HL-60/S4 treated with retinoic acid at 250 ng/mL for 4 days and 3 days (cell line): Measurements from ENCODE around the gene MAOB.

Experiments
- in situ Hi-C: fragments of 300-500 bp; cut with MboI; formaldehyde crosslinking; loops from 2 replicates; pipeline ENCODE4 v1.7.0; 2022; ENCODE audit warnings: low sequenced_read_pairs

The MAOB gene

DNA sequence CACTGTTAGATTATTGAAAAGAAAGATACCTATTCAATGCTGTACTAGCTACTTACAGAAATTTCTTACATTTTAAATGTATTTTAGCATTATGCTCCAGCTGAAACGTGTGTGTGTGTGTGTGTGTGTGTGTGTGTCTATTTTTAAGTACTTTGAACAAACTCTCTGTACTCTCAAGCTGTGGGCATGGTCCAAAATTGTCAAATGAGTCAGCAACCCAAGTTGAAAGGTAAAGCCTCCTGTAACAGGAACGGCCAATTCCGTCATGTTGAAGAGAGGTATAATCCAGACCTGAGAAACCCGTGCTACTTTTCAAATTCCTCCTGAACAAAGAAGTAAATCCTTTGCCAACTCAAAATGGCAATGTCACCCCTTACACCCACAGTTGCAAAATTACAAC is 20.5 kb downstream of the MAOB start:
- in situ Hi-C loops = no loop called here

DNA sequence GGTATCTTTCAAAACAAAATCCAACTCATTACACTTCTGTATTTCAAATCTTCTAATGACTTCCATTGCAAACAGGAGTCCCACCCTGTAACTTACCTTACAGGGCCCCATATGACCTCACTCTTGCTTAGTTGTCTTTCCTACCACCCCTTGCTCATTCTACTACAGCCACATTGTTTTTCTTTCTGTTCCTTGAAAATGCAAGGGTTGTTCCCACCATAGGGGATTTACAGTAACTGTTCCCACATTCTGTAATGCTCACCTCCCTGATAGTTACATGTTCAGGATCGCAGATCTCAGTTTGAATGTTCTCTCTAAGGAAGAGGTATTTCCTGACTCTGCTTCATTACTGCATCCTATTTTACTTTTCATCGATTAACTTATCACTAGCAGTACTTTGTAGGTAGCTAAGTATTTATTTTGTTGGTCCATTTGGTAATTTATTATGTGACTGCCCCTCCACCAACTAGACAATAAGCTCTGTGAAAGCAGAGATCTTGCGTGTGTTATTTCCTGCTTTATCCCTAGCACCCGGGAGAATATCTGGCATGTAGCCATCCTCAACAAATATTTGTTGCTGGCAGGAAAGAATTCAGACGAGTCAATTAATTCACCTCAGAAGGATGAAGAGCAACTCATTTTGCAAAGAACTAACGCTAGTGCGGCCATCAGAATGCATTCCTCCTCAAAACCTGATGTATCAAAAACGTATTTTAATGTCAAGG is 21.4 kb downstream of the MAOB start:
- in situ Hi-C loops = no loop called here

DNA sequence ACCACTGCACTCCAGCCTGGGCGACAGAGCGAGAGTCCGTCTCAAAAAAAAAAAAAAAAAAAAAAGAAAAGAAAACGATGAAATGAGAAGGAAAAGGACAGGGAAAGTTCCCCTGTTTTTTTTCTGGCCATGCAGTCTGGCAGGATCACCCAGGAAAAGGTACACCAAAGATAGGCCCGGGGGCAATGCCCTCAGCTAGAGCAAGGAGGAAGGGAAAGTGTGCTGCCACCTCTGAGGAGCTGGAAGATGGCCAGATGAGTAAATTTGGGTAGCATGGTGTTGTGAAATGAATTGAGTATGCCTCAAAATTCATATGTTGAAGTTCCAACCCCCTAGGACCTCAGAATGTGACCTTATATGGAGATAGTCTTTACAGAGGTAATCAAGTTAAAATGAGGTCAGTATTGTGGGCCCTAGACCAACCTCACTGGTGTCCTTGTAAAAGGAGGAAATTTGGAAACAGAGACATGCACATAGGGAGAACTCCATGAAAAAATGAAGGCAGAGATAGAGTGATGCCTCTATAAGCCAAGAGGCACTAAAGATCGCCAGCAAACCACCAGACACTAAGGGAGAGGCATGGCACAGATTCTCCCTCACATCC is 28.9 kb downstream of the MAOB start:
- in situ Hi-C loops = no loop called here

- in situ Hi-C loops = no loop called here
Observed at GRCh38 chrX:43850629-43851028, 31.6 kb downstream of the MAOB start.

- in situ Hi-C loops = no loop called here
Observed at GRCh38 chrX:43849173-43849572, 33.1 kb downstream of the MAOB start.

DNA sequence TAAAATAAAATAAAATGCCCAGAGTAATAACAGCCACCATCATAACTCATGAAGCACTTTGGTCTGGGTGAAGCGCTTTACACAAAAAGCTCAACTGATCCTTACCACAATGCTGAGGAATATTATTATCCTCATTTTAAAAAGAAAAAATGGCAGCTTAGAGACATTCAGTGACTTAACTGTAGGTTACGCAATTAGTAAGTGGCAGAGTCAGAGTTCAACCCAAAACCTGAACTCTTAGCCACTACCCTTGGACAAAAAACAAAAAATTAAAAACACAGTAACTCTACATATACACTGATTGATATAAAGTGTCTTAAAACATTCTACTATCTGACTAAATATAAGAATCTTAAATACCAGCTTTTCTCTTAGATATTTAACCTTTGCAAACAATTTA is 34.9 kb downstream of the MAOB start:
- in situ Hi-C loops = no loop called here

DNA sequence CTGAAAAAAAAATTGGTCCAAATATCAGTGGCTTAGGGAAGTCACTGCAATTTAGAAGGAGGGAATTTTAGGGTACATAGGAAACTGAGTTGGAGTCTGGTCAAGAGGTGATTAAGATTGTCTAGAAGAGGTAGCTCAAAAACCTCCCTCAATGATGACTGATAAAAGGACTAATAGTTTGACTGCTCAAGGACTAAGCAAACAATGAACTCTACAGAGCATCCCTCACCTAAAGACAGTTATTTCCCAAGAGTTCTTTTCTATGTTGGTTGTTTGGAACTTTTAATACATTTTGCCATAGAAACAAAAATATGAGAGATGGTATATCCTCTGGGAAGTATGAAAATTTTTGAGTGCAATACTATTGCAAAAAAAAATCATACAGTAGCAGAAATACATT is 35.7 kb downstream of the MAOB start:
- in situ Hi-C loops = no loop called here

- in situ Hi-C loops = no loop called here
Observed at GRCh38 chrX:43845776-43846175, 36.5 kb downstream of the MAOB start.

- in situ Hi-C loops = no loop called here
Observed at GRCh38 chrX:43840265-43840664, 42.0 kb downstream of the MAOB start.

- in situ Hi-C loops = no loop called here
Observed at GRCh38 chrX:43836435-43837184, 45.6 kb downstream of the MAOB start.

DNA sequence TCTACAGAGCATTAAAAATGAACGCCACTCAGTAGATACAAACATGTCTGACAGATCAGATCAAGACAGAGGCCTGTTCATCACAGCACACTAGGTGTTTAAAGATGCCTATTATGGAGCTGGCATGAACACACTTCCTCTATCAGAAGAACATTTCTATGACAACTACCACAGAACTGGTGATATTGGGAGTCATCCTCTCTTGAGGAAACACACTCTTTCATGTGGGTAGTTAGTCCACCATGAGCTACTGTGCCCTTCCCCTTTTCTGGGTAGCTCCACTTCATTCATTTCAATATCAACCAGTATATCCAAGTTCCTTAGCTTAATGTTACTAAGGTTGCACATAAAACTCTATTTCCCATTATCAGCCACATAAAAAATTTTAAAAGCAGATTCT is 46.7 kb downstream of the MAOB start:
- in situ Hi-C loops = no loop called here

DNA sequence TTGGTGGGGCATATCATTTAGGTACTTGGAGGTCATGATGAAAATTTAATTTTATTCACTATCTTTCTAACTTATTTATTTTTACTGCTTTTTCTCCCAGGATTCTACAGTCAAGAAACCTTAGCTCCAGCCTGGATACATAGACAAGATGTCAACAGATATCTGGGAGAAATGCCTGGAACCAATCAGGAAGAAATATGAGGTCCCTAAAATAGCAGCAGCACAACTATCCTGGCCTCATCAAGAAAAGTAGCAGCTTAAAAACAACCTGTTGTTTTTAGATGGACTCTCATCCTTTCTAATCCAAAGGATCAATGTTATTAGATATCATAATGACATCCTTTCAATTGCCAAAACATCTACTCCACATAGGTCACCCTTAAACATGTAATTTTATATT is 54.5 kb downstream of the MAOB start:
- in situ Hi-C loops = no loop called here

DNA sequence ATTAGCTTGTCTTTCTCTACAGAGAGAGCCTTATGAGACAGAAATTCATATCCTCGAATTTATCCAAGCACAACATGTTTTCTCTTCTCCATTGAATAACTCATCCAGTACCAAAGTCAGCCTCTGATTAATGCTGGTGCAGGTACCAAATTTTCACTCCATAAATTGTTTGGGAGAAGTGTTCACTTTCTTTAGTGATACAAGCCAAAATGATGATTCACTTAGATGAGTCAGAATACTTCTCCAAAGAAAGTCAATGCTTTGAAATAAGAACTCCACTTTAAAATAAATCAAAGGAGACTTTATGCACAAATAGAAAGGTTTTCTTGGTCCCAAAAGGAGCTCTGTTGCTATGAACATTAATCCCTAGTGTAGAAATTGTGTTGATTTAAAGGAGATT is 60.2 kb downstream of the MAOB start:
- in situ Hi-C loops = no loop called here

- in situ Hi-C loops = no loop called here
Observed at GRCh38 chrX:43817444-43817843, 64.8 kb downstream of the MAOB start.

- in situ Hi-C loops = no loop called here
Observed at GRCh38 chrX:43815209-43815608, 67.0 kb downstream of the MAOB start.

- in situ Hi-C loops = no loop called here
Observed at GRCh38 chrX:43813898-43814297, 68.4 kb downstream of the MAOB start.

- in situ Hi-C loops = no loop called here
Observed at GRCh38 chrX:43813319-43813718, 68.9 kb downstream of the MAOB start.

GRCh38 chrX:43809463-43809862 is 72.8 kb downstream of the MAOB start:
- in situ Hi-C loops = no loop called here

- in situ Hi-C loops = no loop called here
Observed at GRCh38 chrX:43808231-43808630, 74.0 kb downstream of the MAOB start.

DNA sequence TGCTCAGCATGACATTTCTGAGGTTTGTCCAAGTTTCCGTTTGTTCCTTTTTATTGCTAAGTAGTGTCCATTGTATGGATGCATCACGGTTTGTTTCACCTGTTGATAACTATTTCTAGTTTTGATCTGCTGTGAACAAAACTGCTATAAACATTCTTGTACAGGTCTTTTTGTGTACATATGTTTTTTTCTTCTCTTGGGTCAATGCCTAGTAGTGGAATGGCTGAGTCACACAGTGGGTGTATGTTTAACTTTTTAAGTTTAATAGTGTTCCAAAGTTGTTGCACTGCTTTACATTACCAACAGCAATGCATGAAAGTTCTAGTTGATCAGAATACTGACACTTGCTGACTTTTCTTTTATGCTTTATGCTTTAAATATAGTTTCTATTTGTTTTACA is 76.7 kb downstream of the MAOB start:
- in situ Hi-C loops = no loop called here

- in situ Hi-C loops = no loop called here
Observed at GRCh38 chrX:43804021-43804420, 78.2 kb downstream of the MAOB start.

- in situ Hi-C loops = no loop called here
Observed at GRCh38 chrX:43785930-43786591, 96.2 kb downstream of the MAOB start.
